Eye (tissue), 1 donor: ENCODE results near the gene DDIAS.
"Not testable (repeated sequence)": the region's sequence is repeated elsewhere in the genome, so short reads cannot be mapped to it uniquely, and the experiment has no call there.

ENCODE experiments used
- DNase-seq: peaks from one replicate; pipeline ENCODE4 v3.0.0-alpha.2; 2015

DDIAS gene

GRCh38 chr11:82922396-82923173 is 21.0 kb downstream of the DDIAS start:
- not testable (repeated sequence) for DNase-seq

- DNase-seq, result no peak
Measured at GRCh38 chr11:82924522-82925224, 23.1 kb downstream of the DDIAS start.

GRCh38 chr11:82927264-82927880 is 25.8 kb downstream of the DDIAS start:
- peak; percentile 61 for DNase-seq

GRCh38 chr11:82929121-82929520 is 27.6 kb downstream of the DDIAS start:
- no peak for DNase-seq

- DNase-seq, result no peak
Measured at GRCh38 chr11:82930229-82930628, 28.7 kb downstream of the DDIAS start.

- DNase-seq, result no peak
Measured at GRCh38 chr11:82930734-82931133, 29.2 kb downstream of the DDIAS start.

GRCh38 chr11:82932564-82932963 is 31.0 kb downstream of the DDIAS start:
- no peak for DNase-seq

GRCh38 chr11:82936261-82936660 is 34.7 kb downstream of the DDIAS start:
- DNase-seq, result no peak

GRCh38 chr11:82937554-82937953 is 36.0 kb downstream of the DDIAS start:
- DNase-seq, result no peak

- no peak for DNase-seq
Measured at GRCh38 chr11:82939456-82939855, 37.9 kb downstream of the DDIAS start.

- no peak for DNase-seq
Measured at GRCh38 chr11:82942376-82942775, 40.8 kb downstream of the DDIAS start.

- DNase-seq, result not testable (repeated sequence)
Measured at GRCh38 chr11:82943430-82943829, 41.9 kb downstream of the DDIAS start.

GRCh38 chr11:82944198-82944597 is 42.7 kb downstream of the DDIAS start:
- no peak for DNase-seq

GRCh38 chr11:82945041-82945440 is 43.5 kb downstream of the DDIAS start:
- DNase-seq, result not testable (repeated sequence)

- DNase-seq, result no peak
Measured at GRCh38 chr11:82945682-82946081, 44.1 kb downstream of the DDIAS start.

- no peak for DNase-seq
Measured at GRCh38 chr11:82949352-82949751, 47.8 kb downstream of the DDIAS start.

- DNase-seq, result not testable (repeated sequence)
Measured at GRCh38 chr11:82950502-82950901, 49.0 kb downstream of the DDIAS start.

- DNase-seq, result not testable (repeated sequence)
Measured at GRCh38 chr11:82955736-82956453, 54.4 kb downstream of the DDIAS start.

- no peak for DNase-seq
Measured at GRCh38 chr11:82959987-82960778, 58.6 kb downstream of the DDIAS start.

- DNase-seq, result no peak
Measured at GRCh38 chr11:82960779-82961143, 59.2 kb downstream of the DDIAS start.

- DNase-seq, result not testable (repeated sequence)
Measured at GRCh38 chr11:82962021-82962420, 60.5 kb downstream of the DDIAS start.

GRCh38 chr11:82967381-82967780 is 65.8 kb downstream of the DDIAS start:
- DNase-seq, result no peak
